D721Med (cell line): Measurements from ENCODE around the gene TADA2B.
A peak's percentile ranks its signal among the peaks of the same experiment; 100 is the strongest.
"Not testable (repeated sequence)": the region's sequence is repeated elsewhere in the genome, so short reads cannot be mapped to it uniquely, and the experiment has no call there.

Experiments
- DNase-seq: peaks from one replicate; pipeline ENCODE4 v3.0.0; 2011; ENCODE audit warnings: low spot score; ENCODE audit not compliant: insufficient read length
- FAIRE-seq: peaks from 2 replicates; lab custom pipeline; 2011; peaks lifted over from hg19 to GRCh38; lab: Jason Lieb, UNC
- TF ChIP-seq, protein P1 (sequence below): IDR thresholded peaks from 2 replicates; pipeline ENCODE4 v1.5.1; 2012; ENCODE audit warnings: mild to moderate bottlenecking, control low read depth; ENCODE audit not compliant: insufficient read depth; ENCODE audit errors: missing control alignments

TADA2B gene

DNA sequence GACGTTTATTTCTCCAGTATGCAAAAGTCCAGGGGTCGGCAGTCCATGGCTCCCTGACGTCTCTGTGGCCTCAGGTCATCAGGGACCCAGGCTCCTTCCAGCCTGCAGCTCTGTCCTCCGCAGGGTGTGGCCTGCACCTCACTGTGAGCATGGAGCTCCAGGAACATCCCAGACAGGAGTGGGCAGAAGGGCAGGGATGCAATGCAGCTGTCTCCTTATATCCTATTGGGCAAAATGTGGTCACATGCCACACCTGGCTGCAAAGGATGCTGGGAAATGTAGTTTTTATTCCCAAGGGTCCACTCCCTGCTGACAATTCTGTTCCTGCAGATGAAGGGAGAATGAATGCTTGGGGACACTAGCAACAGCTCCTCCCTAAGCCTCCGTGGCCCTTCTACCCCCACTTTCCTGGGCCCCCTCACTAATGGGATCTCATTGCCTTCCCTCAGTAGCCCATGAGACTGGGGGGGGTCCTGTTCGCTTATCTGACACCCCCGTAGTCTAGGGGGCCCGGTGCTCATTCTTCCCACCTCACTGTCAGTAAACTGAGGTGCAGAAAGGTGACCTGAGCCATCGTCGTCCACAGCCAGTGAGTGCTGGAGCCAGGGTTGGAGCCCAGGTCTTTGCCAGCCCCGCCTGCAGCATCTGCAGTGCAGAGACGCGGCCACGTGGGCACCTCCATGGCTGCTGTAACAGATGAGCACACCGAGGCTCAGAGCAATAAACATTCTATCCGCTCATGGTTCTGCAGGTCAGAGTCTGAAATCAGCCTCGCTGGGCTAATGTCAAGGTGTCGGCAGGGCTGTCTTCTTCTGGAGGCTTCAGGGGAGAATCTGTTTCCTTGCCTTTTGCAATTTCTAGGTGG is 30.6 kb downstream of the TADA2B start:
- DNase-seq = peak; percentile 61
- TF ChIP-seq, protein P1, sequence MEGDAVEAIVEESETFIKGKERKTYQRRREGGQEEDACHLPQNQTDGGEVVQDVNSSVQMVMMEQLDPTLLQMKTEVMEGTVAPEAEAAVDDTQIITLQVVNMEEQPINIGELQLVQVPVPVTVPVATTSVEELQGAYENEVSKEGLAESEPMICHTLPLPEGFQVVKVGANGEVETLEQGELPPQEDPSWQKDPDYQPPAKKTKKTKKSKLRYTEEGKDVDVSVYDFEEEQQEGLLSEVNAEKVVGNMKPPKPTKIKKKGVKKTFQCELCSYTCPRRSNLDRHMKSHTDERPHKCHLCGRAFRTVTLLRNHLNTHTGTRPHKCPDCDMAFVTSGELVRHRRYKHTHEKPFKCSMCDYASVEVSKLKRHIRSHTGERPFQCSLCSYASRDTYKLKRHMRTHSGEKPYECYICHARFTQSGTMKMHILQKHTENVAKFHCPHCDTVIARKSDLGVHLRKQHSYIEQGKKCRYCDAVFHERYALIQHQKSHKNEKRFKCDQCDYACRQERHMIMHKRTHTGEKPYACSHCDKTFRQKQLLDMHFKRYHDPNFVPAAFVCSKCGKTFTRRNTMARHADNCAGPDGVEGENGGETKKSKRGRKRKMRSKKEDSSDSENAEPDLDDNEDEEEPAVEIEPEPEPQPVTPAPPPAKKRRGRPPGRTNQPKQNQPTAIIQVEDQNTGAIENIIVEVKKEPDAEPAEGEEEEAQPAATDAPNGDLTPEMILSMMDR = no peak
- FAIRE-seq = no peak

GRCh38 chr4:7074426-7074825 is 31.3 kb downstream of the TADA2B start:
- TF ChIP-seq, protein P1 = no peak
- no peak for FAIRE-seq
- DNase-seq = no peak

DNA sequence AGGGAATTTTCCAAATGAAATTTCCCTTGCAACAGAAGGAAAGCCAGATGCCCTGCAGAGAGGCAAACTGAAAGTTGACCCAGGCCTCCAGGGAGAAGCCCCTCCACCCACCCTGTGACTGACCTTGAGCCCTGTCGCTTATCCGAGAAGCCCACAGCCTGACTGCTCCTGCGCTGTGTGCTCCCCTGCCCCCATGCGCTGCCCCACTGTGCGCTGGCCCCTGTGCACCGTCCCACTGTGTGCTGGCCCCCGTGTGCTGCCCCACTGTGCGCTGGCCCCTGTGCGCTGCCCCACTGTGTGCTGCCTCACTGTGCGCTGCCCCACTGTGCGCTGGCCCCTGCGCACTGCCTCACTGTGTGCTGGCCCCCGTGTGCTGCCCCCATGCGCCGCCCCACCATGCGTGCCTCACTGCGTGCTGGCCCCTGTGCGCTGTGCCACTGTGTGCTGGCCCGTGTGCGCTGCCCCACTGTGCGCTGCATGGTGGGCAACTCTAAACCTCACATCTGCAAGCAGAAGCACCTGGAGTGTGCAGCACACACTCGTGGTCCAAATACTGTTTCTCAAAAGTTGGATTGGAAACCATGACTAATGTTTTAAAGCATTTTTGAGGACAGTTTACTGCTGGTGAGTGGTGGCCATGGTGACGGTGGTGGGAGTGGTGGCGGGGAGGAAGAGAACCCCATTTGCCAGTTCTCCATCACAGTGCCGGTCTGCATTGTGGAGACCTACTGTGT is 33.0 kb downstream of the TADA2B start:
- FAIRE-seq (no peak), DNase-seq (no peak)

GRCh38 chr4:7076696-7077082 is 33.5 kb downstream of the TADA2B start:
- TF ChIP-seq, protein P1 = no peak
- no peak for FAIRE-seq
- DNase-seq = no peak

More for the DNA sequence above, 33.0 kb downstream of the TADA2B start:
- TF ChIP-seq, protein P1 = no peak

- no peak for DNase-seq
- FAIRE-seq = no peak
- TF ChIP-seq, protein P1 = no peak
Measured at GRCh38 chr4:7077371-7077770, 34.2 kb downstream of the TADA2B start.

GRCh38 chr4:7078025-7078424 is 34.9 kb downstream of the TADA2B start:
- DNase-seq = no peak
- FAIRE-seq = no peak
- TF ChIP-seq, protein P1 = no peak

DNA sequence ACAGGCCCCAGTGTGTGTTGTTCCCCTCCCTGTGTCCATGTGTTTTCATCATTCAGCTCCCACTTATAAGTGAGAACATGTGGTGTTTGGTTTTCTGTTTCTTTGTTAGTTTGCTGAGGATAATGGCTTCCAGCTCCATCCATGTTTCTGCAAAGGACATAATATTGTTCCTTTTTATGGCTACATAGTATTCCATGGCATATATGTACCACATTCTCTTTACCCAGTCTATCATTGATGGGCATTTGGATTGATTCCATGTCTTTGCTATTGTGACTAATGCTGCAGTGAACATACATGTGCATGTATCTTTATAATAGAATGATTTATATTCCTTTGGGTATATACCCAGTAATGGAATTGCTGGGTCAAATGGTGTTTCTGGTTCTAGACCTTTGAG is 36.3 kb downstream of the TADA2B start:
- not testable (repeated sequence) for FAIRE-seq, DNase-seq

- FAIRE-seq, DNase-seq: not testable (repeated sequence)
Measured at GRCh38 chr4:7079909-7080308, 36.7 kb downstream of the TADA2B start.
